Measurements from ENCODE around the gene RCC1.
"Not testable (repeated sequence)": the region's sequence is repeated elsewhere in the genome, so short reads cannot be mapped to it uniquely, and the experiment has no call there.

Gene RCC1

GRCh38 chr1:28470146-28470545 lies 35.7 kb upstream of the RCC1 start:
- in situ Hi-C loops (cut with HindIII; ENCODE audit: low sequenced_read_pairs): no loop called here
- no peak for TF ChIP-seq CTCF (IDR thresholded peaks at IDR 0.05; ENCODE audit: low read depth, low read length)
- DNase-seq (ENCODE audit: low read depth, low spot score): no peak
- no peak overlapping the region for H3K4me3 ChIP-seq (ENCODE audit: low read depth, low read length)

DNA sequence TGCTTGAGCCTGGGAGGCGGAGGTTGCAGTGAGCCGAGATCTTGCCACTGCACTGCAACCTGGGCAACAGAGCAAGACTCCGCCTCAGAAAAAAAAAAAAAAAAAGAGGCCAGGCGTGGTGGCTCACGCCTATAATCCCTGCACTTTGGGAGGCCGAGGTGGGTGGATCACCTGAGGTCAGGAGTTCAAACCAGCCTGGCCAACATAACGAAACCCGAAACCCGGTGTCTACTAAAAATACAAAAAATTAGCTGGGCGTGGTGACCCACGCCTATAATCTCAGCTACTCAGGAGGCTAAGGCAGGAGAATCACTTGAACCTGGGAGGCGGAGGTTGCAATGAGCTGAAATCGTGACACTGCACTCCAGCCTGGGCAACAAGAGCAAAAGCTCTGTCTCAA lies 26.3 kb upstream of the RCC1 start:
- H3K4me3 ChIP-seq (ENCODE audit: low read depth, low read length); DNase-seq (ENCODE audit: low read depth, low spot score); in situ Hi-C loops (cut with HindIII; ENCODE audit: low sequenced_read_pairs): not testable (repeated sequence)

GRCh38 chr1:28480308-28480707 lies 25.5 kb upstream of the RCC1 start:
- no peak for TF ChIP-seq CTCF (IDR thresholded peaks at IDR 0.05; ENCODE audit: low read depth, low read length)
- in situ Hi-C loops (cut with HindIII; ENCODE audit: low sequenced_read_pairs): no loop called here
- no peak overlapping the region for H3K4me3 ChIP-seq (ENCODE audit: low read depth, low read length)
- no peak for DNase-seq (ENCODE audit: low read depth, low spot score)

GRCh38 chr1:28482138-28482537 lies 23.7 kb upstream of the RCC1 start:
- in situ Hi-C loops (cut with HindIII; ENCODE audit: low sequenced_read_pairs): no loop called here

DNA sequence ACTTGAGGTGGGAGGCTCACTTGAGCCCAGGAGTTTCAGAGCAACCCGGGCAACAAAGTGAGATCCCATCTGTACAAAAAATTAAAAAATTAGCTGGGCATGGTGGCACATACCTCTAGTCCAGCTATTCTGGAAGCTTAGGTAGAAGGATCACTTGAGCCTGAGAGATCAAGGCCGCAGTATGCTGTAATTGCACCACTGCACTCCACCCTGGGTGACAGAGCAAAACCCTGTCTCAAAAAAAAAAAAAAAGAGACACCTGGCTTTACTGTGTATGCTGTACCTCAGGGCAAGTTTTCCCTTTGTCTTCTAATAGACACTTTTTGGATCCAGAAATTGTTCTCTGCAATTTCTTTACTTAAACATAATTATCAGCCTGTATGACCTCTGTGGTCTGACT lies 23.1 kb upstream of the RCC1 start:
- no peak overlapping the region for H3K4me3 ChIP-seq (ENCODE audit: low read depth, low read length)
- no peak for TF ChIP-seq CTCF (IDR thresholded peaks at IDR 0.05; ENCODE audit: low read depth, low read length)
- DNase-seq (ENCODE audit: low read depth, low spot score): no peak
- in situ Hi-C loops (cut with HindIII; ENCODE audit: low sequenced_read_pairs): no loop called here

More at GRCh38 chr1:28482138-28482537, 23.7 kb upstream of the RCC1 start:
- DNase-seq (ENCODE audit: low read depth, low spot score): no peak
- no peak for TF ChIP-seq CTCF (IDR thresholded peaks at IDR 0.05; ENCODE audit: low read depth, low read length)
- no peak overlapping the region for H3K4me3 ChIP-seq (ENCODE audit: low read depth, low read length)

DNA sequence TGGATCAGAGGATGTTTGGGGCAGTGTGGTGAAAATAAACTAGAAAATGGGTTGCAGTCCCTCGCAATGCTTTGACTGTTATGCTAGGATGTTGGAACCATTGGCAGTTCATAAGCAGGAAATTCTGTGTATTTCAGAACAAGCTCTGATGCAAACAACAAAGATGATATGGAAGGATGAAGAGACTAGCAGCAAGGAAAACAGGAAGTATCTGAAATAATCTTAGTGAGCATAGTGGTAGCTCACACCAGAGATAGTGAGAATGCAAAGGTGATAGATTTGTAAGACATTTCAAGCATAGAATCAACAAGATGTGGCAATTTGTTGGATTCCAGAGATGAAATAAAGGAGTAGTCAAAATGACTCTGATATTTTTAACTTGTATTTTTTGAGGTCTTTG lies 11.1 kb upstream of the RCC1 start:
- DNase-seq (ENCODE audit: low read depth, low spot score): no peak
- no peak overlapping the region for H3K4me3 ChIP-seq (ENCODE audit: low read depth, low read length)
- no peak for TF ChIP-seq CTCF (IDR thresholded peaks at IDR 0.05; ENCODE audit: low read depth, low read length)
- in situ Hi-C loops (cut with HindIII; ENCODE audit: low sequenced_read_pairs): no loop called here

GRCh38 chr1:28499553-28499952 lies 6.3 kb upstream of the RCC1 start:
- DNase-seq (ENCODE audit: low read depth, low spot score): no peak
- in situ Hi-C loops (cut with HindIII; ENCODE audit: low sequenced_read_pairs): no loop called here
- H3K4me3 ChIP-seq (ENCODE audit: low read depth, low read length): no peak overlapping the region
- no peak for TF ChIP-seq CTCF (IDR thresholded peaks at IDR 0.05; ENCODE audit: low read depth, low read length)
